Cardiac muscle cell (in vitro differentiated cells and primary cell): ENCODE results near the gene ADAMTSL5. TPM values are rescaled to one million over a fixed set of nuclear protein-coding genes. Genes with fewer than 3 reads are reported as not detected.

Experiments used
- DNase-seq, 2 donors: peaks; one replicate each; pipeline versions ENCODE4 v3.0.0 to v3.0.0-alpha.2; 2010 to 2017; ENCODE audit warnings: low read depth in 1 of 2, low spot score in 1 of 2
- H3K27ac ChIP-seq: fragments of 200-600 bp; sonication (generic); 2 replicates; pipeline ENCODE4 v1.5.1; 2016
- H3K27me3 ChIP-seq: fragments of 200-600 bp; sonication (generic); 2 replicates; pipeline ENCODE4 v1.6.0; 2016; ENCODE audit warnings: control low read depth
- H3K36me3 ChIP-seq: fragments of 200-600 bp; sonication (generic); 2 replicates; pipeline ENCODE4 v1.5.1; 2016; ENCODE audit warnings: control low read depth
- H3K4me1 ChIP-seq: fragments of 200-600 bp; sonication (generic); 2 replicates; pipeline ENCODE4 v1.8.1; 2017; ENCODE audit warnings: low read depth, mild to moderate bottlenecking, mixed run types
- H3K4me3 ChIP-seq: fragments of 200-600 bp; sonication (generic); 2 replicates; pipeline ENCODE4 v1.5.1; 2016; ENCODE audit warnings: mild to moderate bottlenecking
- H3K9me3 ChIP-seq: fragments of 200-600 bp; sonication (generic); 2 replicates; pipeline ENCODE4 v1.5.1; 2017; ENCODE audit warnings: low read depth, mild to moderate bottlenecking, control low read depth
- polyA plus RNA-seq: library from polyadenylated mRNA; unstranded; fragments of >200 nt; fragmentation: Nextera tagmentation; extraction: Ambion mirVana; gene quantifications from 2 replicates; pipeline ENCODE4 v1.2.1, GENCODE V29; 2016
- total RNA-seq: library from RNA; depleted of rRNA; stranded (reverse); fragments of >200 nt; gene quantifications from 2 replicates; pipeline ENCODE4 v1.2.3, GENCODE V29; 2016
- TF ChIP-seq, protein P1 (sequence below): IDR thresholded peaks from 2 replicates; pipeline ENCODE4 v1.5.1; 2012; ENCODE audit warnings: low read depth, mild to moderate bottlenecking, low read length

ADAMTSL5 gene
- total and polyA plus RNA-seq, 2 experiments from 2014 or later, result 3.9 to 8.6 TPM

DNA sequence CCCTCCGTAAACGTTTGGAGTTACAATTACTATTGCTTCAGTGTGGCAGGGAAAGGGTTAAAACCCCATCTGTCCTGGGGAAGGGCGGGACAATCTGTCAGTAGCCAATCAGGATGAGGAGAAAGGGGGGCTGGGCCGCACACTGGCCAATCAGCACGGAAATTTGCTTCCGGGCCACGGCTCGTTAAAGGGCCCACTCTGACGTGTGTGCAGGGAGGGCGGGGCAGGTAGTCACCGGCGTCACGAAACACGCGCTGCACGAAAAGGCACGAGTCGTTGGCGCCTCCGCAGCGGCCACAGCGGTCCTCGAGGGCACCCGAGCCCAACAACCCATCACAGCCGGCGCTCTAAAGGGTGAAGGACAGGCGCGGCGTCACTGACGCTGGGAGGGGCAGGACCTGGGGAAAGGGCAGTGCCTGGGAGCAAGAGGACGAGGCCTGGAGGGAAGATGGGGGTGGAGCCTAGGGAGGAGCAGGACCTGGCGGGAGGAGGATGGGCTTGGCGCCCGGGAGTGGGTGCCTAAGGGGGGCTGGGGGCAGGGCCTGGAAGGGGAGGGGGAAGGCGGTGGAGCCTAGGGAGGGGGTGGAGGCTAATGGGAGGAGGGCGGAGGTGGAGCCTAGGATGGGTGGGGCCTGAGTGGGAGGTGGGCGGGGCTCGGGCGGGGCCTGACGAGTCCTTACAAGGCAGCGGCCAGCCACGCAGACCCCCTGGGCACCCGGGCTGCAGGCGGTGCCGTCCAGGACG lies 4.9 kb downstream of the ADAMTSL5 start:
- TF ChIP-seq, protein P1, sequence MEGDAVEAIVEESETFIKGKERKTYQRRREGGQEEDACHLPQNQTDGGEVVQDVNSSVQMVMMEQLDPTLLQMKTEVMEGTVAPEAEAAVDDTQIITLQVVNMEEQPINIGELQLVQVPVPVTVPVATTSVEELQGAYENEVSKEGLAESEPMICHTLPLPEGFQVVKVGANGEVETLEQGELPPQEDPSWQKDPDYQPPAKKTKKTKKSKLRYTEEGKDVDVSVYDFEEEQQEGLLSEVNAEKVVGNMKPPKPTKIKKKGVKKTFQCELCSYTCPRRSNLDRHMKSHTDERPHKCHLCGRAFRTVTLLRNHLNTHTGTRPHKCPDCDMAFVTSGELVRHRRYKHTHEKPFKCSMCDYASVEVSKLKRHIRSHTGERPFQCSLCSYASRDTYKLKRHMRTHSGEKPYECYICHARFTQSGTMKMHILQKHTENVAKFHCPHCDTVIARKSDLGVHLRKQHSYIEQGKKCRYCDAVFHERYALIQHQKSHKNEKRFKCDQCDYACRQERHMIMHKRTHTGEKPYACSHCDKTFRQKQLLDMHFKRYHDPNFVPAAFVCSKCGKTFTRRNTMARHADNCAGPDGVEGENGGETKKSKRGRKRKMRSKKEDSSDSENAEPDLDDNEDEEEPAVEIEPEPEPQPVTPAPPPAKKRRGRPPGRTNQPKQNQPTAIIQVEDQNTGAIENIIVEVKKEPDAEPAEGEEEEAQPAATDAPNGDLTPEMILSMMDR, result no peak
- no peaks in the 10 kb centered on the region for H3K36me3 ChIP-seq
- H3K9me3 ChIP-seq, result no peaks in the 10 kb centered on the region
- no peaks in the 10 kb centered on the region for H3K4me1 ChIP-seq
- DNase-seq, result peak; percentile 97 to 98
- H3K4me3 ChIP-seq, result peak overlapping the region; percentile 23
- peak overlapping the region; percentile 90 for H3K27ac ChIP-seq
- H3K27me3 ChIP-seq, result peaks cover 20% of the 10 kb centered on the region

DNA sequence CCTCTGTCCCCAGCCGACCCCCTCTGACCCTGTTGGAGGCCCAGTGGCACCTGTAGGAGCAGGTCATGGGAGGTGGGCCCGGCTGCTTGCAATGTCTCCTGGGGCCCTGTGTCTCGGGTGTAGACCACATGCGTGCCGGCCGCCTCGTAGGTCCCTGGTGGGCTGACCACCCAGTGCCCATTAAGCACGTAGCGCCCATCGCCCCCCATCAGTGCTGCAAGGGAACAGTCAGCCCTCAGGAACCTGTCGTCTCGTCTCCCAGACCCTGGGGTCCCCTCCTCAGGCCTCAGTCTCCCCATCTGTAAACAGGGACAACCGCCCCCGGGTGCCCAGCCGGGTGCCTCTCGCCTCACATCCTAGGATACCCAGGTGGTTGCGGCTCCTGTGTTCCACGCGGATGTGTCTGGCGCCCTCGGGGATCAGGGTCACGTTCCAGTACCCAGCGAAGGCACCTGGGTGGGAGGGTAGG lies 5.6 kb downstream of the ADAMTSL5 start:
- Histone ChIP-seq H3K27me3 (peaks cover 21% of the 10 kb centered on the region), H3K9me3 (no peaks in the 10 kb centered on the region), H3K4me1 (no peaks in the 10 kb centered on the region), H3K36me3 (no peaks in the 10 kb centered on the region), H3K4me3 (no peak overlapping the region), H3K27ac (peak overlapping the region; percentile 90)
- DNase-seq, result no peak
- TF ChIP-seq, protein P1, result no peak

DNA sequence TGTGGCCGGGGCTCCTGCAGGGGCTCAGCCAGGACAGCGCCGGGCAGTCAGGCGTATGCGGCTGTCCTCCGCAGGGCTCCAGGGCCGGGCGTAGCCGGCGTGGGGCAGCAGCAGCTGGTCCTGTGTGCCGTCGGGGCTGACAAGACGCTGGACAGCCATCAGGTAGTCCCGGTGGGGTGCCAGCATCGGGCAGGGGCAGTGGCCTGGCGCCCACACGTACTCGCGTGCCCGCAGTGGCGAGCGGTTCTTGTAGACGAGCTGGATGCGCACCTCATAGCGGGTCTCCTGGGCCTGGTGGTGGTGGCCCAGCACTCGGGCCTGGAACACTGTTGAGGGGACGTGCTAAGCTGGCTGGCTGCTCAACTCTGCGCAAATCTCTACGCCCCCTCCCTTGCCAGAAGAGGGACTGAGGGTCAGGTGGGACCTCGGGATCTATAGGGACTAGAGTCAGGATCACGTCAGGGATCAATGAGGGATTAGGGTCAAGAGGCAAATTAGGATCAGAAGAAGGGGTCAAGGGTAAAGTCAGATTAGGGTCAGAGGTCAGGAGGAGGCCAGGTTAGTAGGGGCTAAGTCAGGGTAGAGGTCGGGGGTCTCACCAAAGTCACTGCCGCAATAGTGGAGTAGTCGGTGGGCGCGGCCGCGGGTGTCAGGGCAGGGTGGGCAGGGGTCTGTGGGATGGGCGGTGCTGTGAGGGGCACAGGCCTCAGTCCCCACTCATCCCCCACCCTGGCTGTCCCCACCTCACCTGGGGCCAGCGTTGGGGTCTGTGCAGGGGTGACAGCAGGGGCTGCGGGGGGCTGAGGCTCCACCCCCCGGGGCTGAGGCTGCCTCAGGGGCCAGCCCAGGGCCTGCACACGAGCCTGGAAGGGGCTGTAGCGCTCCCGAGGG lies 6.6 kb downstream of the ADAMTSL5 start:
- Histone ChIP-seq H3K36me3 (no peaks in the 10 kb centered on the region), H3K4me3 (no peak overlapping the region), H3K9me3 (no peaks in the 10 kb centered on the region), H3K27me3 (peaks cover 18% of the 10 kb centered on the region), H3K27ac (no peak overlapping the region), H3K4me1 (no peaks in the 10 kb centered on the region)
- TF ChIP-seq, protein P1, result no peak
- no peak for DNase-seq

GRCh38 chr19:1505012-1505411 lies 7.8 kb downstream of the ADAMTSL5 start:
- TF ChIP-seq, protein P1, result no peak
- Histone ChIP-seq H3K27me3 (peaks cover 18% of the 10 kb centered on the region), H3K4me1 (no peaks in the 10 kb centered on the region), H3K36me3 (no peaks in the 10 kb centered on the region), H3K9me3 (no peaks in the 10 kb centered on the region), H3K27ac (no peak overlapping the region), H3K4me3 (no peak overlapping the region)
- DNase-seq, result no peak

GRCh38 chr19:1503925-1504773 lies 8.7 kb downstream of the ADAMTSL5 start:
- Histone ChIP-seq H3K36me3 (no peaks in the 10 kb centered on the region), H3K4me3 (no peak overlapping the region), H3K27ac (no peak overlapping the region), H3K9me3 (no peaks in the 10 kb centered on the region), H3K4me1 (no peaks in the 10 kb centered on the region), H3K27me3 (peaks cover 18% of the 10 kb centered on the region)
- no peak for DNase-seq
- TF ChIP-seq, protein P1, result no peak
